DMS 273 treated with DMSO at 0.1 percent for 48 hours (cell line): ENCODE measurements around the gene SFTPD.
A peak's percentile ranks its signal among the peaks of the same experiment; 100 is the strongest.
"Not testable (repeated sequence)": the region's sequence is repeated elsewhere in the genome, so short reads cannot be mapped to it uniquely, and the experiment has no call there.

Source experiments
- DNase-seq: peaks from one replicate; lab custom pipeline; 2025; lab: John Stamatoyannopoulos, UW

Gene SFTPD

DNA sequence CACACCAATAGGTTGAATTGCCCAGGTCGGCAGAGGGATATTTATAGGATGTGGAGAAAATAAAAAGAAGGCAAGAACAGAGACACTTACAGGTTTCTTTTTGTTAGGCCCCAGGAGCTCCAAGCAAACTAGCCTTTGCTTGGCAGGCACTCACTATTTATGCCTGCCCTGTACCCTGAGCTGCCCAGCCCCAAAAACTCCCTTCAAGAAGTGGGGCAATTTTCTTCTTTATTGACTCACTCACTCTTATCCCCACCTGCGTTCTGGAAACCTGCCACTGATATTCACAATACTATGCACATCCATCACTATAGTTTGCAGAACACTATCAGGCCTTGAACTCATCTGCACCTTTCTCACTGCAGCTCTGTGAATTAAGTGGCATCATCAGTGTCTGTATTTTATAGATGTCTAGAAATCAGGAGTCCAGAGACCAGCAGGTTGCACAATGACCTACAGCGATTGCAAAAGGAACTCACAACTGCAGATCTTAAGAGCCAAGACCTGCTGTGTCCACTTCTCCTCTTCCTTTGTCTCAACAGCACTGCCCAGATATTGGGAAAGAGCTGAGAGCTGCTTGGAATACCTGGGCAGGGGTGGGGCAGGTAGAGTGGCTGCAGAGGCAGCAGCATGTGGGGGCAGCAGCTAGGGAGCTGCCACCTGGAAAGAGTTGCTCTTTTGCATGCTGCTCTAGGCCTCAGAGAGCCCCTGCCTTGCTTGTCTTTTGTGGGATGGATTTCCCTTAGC, at the start of gene SFTPD:
SFTPD (minus strand) TSS at position 130 of the 747 bp plus-strand sequence. CDS start 2,446 bp downstream, outside the sequence.
- no peak for DNase-seq

- DNase-seq, result peak; percentile 5
Observed at GRCh38 chr10:79995979-79996634, 47.2 kb upstream of the SFTPD start.

DNA sequence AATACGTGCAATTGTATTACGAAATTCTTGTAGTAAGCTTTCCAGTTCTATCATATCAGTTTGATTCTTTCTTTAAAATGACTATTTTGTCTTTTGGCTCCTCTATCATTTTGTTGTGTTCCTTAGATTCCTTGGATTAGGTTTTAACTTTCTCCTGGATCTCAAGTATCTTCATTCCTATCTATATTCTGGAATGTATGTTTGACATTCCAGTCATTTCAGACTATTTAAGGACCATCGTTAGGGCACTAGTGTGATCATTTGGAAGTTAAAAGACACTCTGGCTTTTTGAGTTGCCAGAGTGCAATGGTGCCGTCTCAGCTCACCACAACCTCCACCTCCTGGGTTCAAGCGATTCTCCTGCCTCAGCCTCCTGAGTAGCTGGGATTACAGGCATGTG, 45.7 kb upstream of the SFTPD start:
- DNase-seq, result no peak

- not testable (repeated sequence) for DNase-seq
Observed at GRCh38 chr10:79988199-79988598, 39.3 kb upstream of the SFTPD start.

DNA sequence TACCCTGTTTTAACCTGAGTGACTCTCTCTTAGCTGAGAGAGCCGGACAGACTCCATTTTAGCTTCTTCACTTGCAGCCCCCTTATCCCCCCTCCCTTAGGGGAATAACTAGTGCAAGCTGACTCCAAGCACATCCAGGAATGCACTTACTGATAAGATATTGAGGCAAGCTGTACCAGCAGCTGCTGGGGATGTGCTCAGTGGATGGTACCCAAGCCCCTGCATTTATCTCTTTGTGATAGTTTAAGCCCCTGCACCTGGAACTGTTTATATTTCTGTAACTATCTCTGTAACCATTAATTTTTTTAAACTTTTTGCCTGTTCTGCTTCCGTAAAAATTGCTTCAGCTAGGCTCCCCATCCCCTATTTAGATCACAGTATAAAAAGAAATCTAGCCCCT, 37.8 kb upstream of the SFTPD start:
- DNase-seq, result not testable (repeated sequence)

DNA sequence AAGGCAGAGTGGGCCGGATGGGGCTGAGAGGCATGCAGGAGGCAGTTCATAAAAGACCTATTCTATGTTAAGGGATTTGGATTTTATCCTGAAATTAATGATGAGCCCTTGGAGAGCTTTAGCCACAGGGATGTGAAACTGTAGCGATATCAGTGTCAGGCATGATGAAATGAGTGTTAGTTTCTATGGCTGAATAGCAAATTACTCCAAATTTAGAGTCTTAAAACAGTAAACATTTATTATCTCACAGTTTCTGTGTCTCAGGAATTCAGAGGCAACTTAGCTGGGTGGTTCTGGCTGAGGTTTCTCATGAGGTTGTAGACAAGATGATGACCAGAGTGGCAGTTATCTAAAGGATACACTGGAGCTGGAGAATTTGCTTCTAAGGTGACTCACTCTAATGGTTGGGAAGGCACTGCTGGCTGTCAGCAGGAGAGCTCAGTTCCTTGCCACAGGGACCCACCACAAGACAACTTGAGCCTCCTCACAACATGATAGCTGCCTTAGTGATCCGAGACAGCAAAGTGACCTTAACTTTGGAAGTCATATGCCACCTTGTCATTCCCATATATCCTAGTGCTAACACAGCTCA, 36.7 kb upstream of the SFTPD start:
- no peak for DNase-seq

DNA sequence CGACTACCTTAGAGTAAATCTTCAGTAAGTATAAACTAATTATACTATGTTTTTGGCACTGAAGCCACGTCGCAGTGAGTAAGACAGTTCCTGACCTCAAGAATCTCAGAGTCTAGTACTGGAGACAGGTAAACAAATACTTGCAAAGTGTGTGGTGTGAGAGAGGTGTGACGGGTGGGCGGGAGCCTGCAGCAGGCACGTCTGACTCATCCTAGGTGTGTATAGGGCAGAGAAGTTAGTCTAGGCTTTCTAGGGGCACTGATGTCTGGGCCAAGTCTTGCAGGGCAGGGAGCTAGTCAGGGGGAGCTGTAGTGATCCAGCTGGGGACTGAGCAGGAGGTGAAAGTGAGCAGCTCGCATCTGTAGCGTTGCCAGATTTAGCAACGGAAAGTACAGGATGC, 35.9 kb upstream of the SFTPD start:
- DNase-seq, result no peak

DNA sequence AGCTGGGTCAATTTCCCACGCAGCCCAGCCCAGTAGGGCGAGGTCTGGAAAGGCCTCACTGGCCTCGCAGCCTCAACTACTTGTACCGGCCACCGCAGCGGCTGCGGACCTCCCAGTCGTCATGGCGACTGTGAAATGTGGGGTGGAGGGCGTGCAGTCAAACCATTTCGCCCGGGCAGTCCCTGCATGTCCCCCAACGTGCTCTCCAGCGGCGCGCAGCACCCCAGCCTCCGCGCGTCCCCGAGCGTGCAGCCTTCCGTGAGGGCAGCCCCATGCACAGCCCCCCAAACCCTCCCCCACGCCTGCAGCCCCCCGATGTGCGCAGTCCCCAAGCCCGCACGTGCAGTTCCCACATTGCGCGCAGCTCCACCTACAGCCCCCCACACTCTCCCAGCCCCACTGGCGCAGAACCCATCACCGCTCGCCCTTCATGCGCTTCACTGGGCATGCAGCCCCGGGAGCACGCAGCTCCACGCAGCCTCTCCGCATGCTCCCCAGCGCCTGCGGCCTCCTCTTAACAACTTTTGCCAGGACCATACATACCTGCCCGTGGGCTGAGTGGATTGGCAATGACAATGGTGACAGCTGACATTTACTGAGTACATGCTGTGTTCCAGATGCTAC, 34.5 kb upstream of the SFTPD start:
- no peak for DNase-seq

GRCh38 chr10:79982861-79983260, 34.0 kb upstream of the SFTPD start:
- DNase-seq, result no peak

DNA sequence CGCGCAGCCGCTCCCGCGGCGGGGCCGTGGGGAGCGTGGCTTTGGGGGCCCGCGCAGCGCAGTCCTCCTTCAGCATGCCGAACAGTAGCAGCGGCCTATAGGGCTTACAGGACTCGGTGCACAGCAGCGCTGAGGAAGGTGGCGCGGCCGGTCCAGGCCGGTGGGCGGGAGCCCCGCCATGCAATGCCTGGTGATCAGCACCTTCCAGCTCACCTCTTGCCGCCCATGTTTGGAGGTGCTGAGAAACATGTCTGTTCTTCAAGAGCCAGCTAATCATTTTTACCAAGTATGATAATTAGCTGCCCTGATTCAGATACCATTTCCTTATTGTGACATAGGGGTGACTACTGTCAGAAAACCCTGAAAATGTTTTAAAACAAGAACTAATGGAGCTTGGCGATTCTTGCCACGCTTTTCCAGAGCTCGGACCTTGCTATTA, 33.5 kb upstream of the SFTPD start:
- no peak for DNase-seq

- peak; percentile 50 for DNase-seq
Observed at GRCh38 chr10:79981450-79982361, 32.8 kb upstream of the SFTPD start.

DNA sequence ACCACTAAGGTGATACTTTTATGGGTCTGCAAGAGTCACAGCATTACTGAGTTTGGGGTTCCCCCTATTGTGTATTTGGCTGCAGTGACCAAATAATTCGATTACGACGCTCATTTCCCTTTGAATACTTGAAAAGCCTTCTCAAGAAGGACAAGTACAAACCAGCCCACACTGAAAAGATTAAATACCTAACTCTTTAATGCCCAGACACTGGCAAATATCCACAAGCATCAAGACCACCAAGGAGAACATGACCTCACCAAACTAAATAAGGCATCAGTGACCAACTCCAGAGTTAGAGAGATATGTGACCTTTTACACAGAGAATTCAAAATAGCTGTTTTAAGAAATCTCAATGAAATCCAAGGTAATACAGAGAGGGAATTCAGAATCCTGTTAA, 31.8 kb upstream of the SFTPD start:
- no peak for DNase-seq

GRCh38 chr10:79979976-79980687, 31.2 kb upstream of the SFTPD start:
- no peak for DNase-seq

- no peak for DNase-seq
Observed at GRCh38 chr10:79979310-79979975, 30.5 kb upstream of the SFTPD start.

GRCh38 chr10:79976999-79977398, 28.1 kb upstream of the SFTPD start:
- no peak for DNase-seq

DNA sequence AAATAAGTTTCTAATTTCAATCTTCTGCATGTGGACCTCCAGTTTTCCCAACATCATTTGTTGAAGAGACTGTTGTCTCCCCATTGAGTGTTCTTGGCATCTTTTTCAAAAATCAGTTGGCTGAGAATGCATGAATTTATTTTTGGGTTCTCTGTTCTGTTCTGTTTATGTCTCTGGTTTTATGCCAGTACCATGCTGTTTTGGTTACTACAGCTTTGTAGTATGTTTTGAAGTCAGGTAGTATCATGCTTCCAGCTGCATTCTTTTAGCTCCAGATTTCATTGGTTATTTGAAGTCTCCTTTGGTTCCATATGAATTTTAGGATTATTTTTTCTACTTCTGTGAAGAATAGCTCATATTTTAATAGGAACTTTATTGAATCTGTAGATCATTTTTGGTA, 21.2 kb upstream of the SFTPD start:
- no peak for DNase-seq

- DNase-seq, result no peak
Observed at GRCh38 chr10:79947787-79948424, 999 bp downstream of the SFTPD start.

GRCh38 chr10:79947083-79947415, 1.9 kb downstream of the SFTPD start:
- DNase-seq, result no peak

DNA sequence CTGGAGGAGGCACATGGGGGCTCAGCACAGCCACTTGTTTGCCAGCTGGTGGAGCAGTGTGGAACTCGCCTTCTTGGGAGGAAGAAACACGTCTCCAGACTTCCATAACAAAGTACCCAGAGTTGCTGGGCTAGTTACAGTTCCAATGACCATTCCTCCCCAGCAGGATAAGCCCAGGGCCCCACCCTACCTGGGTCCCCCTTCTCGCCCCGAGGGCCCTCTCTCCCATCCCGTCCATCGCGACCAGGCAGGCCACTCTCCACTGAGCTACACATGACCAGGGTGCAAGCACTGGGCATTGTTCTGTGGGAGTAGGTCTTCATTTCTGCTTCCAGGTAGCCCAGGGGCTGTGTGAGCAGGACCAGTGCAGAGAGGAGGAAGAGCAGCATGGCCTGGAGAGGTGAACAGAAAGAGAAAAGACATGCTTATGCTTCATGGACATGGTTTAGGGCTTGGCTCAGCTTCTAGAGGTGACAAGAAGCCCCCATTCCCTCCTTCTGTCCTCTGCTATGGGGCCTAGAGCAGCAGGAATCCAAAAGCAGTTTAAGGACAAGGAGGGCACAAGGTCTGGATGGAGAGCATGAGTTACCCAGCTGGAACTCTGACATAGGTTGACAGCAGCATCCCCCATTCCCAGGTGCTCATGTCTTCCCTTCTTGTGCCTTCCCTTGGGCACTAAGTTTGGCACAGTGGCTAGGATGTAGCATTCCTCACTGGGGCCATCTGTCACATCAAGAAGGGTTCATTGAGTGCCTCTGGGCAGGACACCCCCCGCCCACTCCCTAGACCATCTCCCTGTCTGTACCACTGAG, 2.4 kb downstream of the SFTPD start:
- no peak for DNase-seq
